Endothelial cell of umbilical vein (primary cell): ENCODE results near the gene MYL1. TPM values are rescaled to one million over a fixed set of nuclear protein-coding genes. Genes with fewer than 3 reads are reported as not detected.

ENCODE experiments used
- BruUV-seq: library from RNA; stranded (reverse); fragments of 400-500 nt; replicated peaks from 2 replicates; lab custom pipeline; 2021; lab: Mats Ljungman, UMichigan
- CTCF ChIA-PET: fragments of 300-600, 350-600 bp; sonication (Branson Sonifier 250); formaldehyde crosslinking; loops from one replicate; lab custom pipeline; 2021; ENCODE audit warnings: antibody characterized with exemption, inconsistent platforms; lab: Charles Lee
- POLR2A ChIA-PET: fragments of 300-600, 350-600 bp; sonication (Branson Sonifier 250); formaldehyde crosslinking; loops from one replicate; lab custom pipeline; 2021; ENCODE audit warnings: antibody characterized with exemption, inconsistent platforms; lab: Charles Lee
- DNase-seq: peaks from one replicate; pipeline ENCODE4 v3.0.0-alpha.2; 2011; ENCODE audit warnings: low read depth, low spot score
- FAIRE-seq: peaks from 2 replicates; lab custom pipeline; 2011; peaks lifted over from hg19 to GRCh38; lab: Jason Lieb, UNC
- H2AFZ ChIP-seq: 2 replicates; pipeline ENCODE4 v1.6.0; 2012; ENCODE audit warnings: low read depth, low read length, control low read depth, inconsistent platforms
- H3K27ac ChIP-seq: 2 replicates; pipeline ENCODE4 v1.5.1; 2011; ENCODE audit warnings: low read depth, mild to moderate bottlenecking, control low read depth, low read length, moderate library complexity; ENCODE audit not compliant: insufficient read depth
- H3K27me3 ChIP-seq, 2 experiments: 2 replicates each; pipeline versions ENCODE4 v1.6.0 to v1.6.1; 2011; ENCODE audit warnings: low read length in 2 of 2, mixed read lengths in 1 of 2; ENCODE audit not compliant: control insufficient read depth in 2 of 2, insufficient read depth in 2 of 2
- H3K36me3 ChIP-seq, 2 experiments: 2 replicates in 1 of 2; 3 replicates in 1 of 2; pipeline ENCODE4 v1.5.1; 2011; ENCODE audit warnings: low read length in 2 of 2, mild to moderate bottlenecking in 1 of 2, moderate library complexity in 1 of 2; ENCODE audit not compliant: control insufficient read depth in 2 of 2, insufficient read depth in 2 of 2; ENCODE audit errors: extremely low read depth in 1 of 2
- H3K4me1 ChIP-seq: 3 replicates; pipeline ENCODE4 v1.5.1; 2011; ENCODE audit warnings: mild to moderate bottlenecking, low read length; ENCODE audit not compliant: control insufficient read depth, insufficient read depth; ENCODE audit errors: extremely low read depth
- H3K4me2 ChIP-seq: 2 replicates; pipeline ENCODE4 v1.6.1; 2011; ENCODE audit warnings: low read length, control low read depth, mixed read lengths; ENCODE audit not compliant: insufficient read depth
- H3K4me3 ChIP-seq, 3 experiments: fragments of 200-600 bp in 1 of 3; sonication (generic), shearing (Covaris generic) in 1 of 3; replicated peaks in 1 of 3; 2 replicates each; pipeline ENCODE4 v1.5.1; 2011 to 2016; ENCODE audit warnings: control low read depth in 3 of 3, low read length in 3 of 3, mild to moderate bottlenecking in 2 of 3, inconsistent platforms in 1 of 3, low read depth in 1 of 3, moderate library complexity in 1 of 3; ENCODE audit not compliant: insufficient read depth in 1 of 3
- H3K79me2 ChIP-seq: 2 replicates; pipeline ENCODE4 v1.6.0; 2012; ENCODE audit warnings: low read length, inconsistent platforms; ENCODE audit not compliant: control insufficient read depth, insufficient read depth
- H3K9ac ChIP-seq: replicated peaks from 2 replicates; pipeline ENCODE3; 2011; ENCODE audit warnings: low read length, control low read depth; ENCODE audit not compliant: insufficient read depth; ENCODE audit errors: extremely low read depth
- H3K9me1 ChIP-seq: replicated peaks from 3 replicates; pipeline ENCODE4 v1.6.0; 2011; ENCODE audit warnings: mild to moderate bottlenecking, low read length; ENCODE audit not compliant: control insufficient read depth, insufficient read depth; ENCODE audit errors: extremely low read depth
- H3K9me3 ChIP-seq: replicated peaks from 2 replicates; pipeline ENCODE4 v1.5.1; 2012; ENCODE audit warnings: low read length, inconsistent platforms; ENCODE audit not compliant: control insufficient read depth, insufficient read depth
- H4K20me1 ChIP-seq: replicated peaks from 2 replicates; pipeline ENCODE3; 2011; ENCODE audit warnings: mild to moderate bottlenecking, low read length; ENCODE audit not compliant: control insufficient read depth, insufficient read depth; ENCODE audit errors: extremely low read depth
- CTCF ChIP-seq, 2 donors: IDR thresholded peaks; 1 replicate in 1 of 2; 2 replicates in 1 of 2; pipeline ENCODE4 v1.5.1; 2011; ENCODE audit warnings: low read length in 2 of 2, mild to moderate bottlenecking in 2 of 2, moderate library complexity in 2 of 2, control low read depth in 1 of 2, inconsistent platforms in 1 of 2, low read depth in 1 of 2; ENCODE audit not compliant: insufficient read depth in 1 of 2; ENCODE audit errors: extremely low read depth in 1 of 2
- EZH2 ChIP-seq: IDR thresholded peaks from 2 replicates; pipeline ENCODE4 v1.6.1; 2012; ENCODE audit warnings: borderline replicate concordance, low read depth, mild to moderate bottlenecking, moderate library complexity, low read length, inconsistent platforms; ENCODE audit not compliant: severe bottlenecking
- FOS ChIP-seq: IDR thresholded peaks from 2 replicates; pipeline ENCODE4 v1.6.1; 2011; ENCODE audit warnings: mild to moderate bottlenecking, low read length, moderate library complexity, borderline replicate concordance; ENCODE audit not compliant: insufficient read depth
- GATA2 ChIP-seq: IDR thresholded peaks from 2 replicates; pipeline ENCODE4 v1.7.0; 2011; ENCODE audit warnings: low read depth, mild to moderate bottlenecking, moderate library complexity, mixed read lengths, low read length; ENCODE audit not compliant: insufficient read length, insufficient read depth
- JUN ChIP-seq: IDR thresholded peaks from 2 replicates; pipeline ENCODE4 v1.6.1; 2011; ENCODE audit warnings: borderline replicate concordance, low read depth; ENCODE audit not compliant: insufficient read length, insufficient read depth
- MAX ChIP-seq: IDR thresholded peaks from 2 replicates; pipeline ENCODE4 v1.6.1; 2011; ENCODE audit not compliant: insufficient read depth, insufficient read length
- MYC ChIP-seq: IDR thresholded peaks from one replicate; pipeline ENCODE4 v1.6.1; 2011; ENCODE audit warnings: mild to moderate bottlenecking, low read depth, low read length
- POLR2A ChIP-seq: IDR thresholded peaks from 2 replicates; pipeline ENCODE4 v1.6.1; 2012; ENCODE audit warnings: low read depth, mild to moderate bottlenecking, control low read depth, low read length
- POLR2AphosphoS5 ChIP-seq: IDR thresholded peaks from 2 replicates; pipeline ENCODE4 v1.6.1; 2012; ENCODE audit warnings: low read depth, mild to moderate bottlenecking, control low read depth, low read length, moderate library complexity; ENCODE audit not compliant: insufficient read depth
- dilution Hi-C: fragments of 300-500 bp; cut with MboI; formaldehyde crosslinking; loops from one replicate; pipeline ENCODE4 v1.15.0; 2019; ENCODE audit warnings: low sequenced_read_pairs; ENCODE audit not compliant: extremely low pct_ligation_motif_present
- intact Hi-C: fragments of 100-400 bp; cut with micrococcal nuclease; formaldehyde crosslinking; loops from one replicate; pipeline ENCODE4 v1.10.0; 2022
- polyA plus RNA-seq, 4 experiments: library from polyadenylated mRNA; depleted of rRNA in 3 of 4; stranded (reverse) in 3 of 4; unstranded in 1 of 4; fragments of >200 nt; gene quantifications; 2 replicates each; pipeline versions ENCODE4 v1.2.1 to v1.2.3, GENCODE V29; 2011 to 2012; ENCODE audit warnings: missing spikeins in 1 of 4
- total RNA-seq: library from RNA; stranded (reverse); gene quantifications from 2 replicates; pipeline ENCODE4 v1.2.3, GENCODE V29; 2021

The MYL1 gene
- total and polyA plus RNA-seq, 2 donors (not counting 3 experiments of a cell fraction or from before 2014, with no cell fraction given): not detected

- dilution Hi-C loops: no loop called here
These were observed 46.7 kb downstream of the MYL1 start for GRCh38 chr2:210268281-210268680.

More at GRCh38 chr2:210268281-210268680, 46.7 kb downstream of the MYL1 start:
- H3K36me3 ChIP-seq: no peaks in the 10 kb centered on the region
- H2AFZ ChIP-seq: no peak overlapping the region
- no peaks in the 10 kb centered on the region for H3K79me2 ChIP-seq
- no peaks in the 10 kb centered on the region for H3K27me3 ChIP-seq
- H3K9me1 ChIP-seq: no peaks in the 10 kb centered on the region
- no peaks in the 10 kb centered on the region for H3K4me1 ChIP-seq
- H3K4me2 ChIP-seq: no peak overlapping the region
- POLR2A ChIA-PET: no interaction called here
- H3K9me3 ChIP-seq: no peaks in the 10 kb centered on the region
- no peak overlapping the region for H3K27ac ChIP-seq
- intact Hi-C loops: no loop called here
- no peak for DNase-seq
- H3K4me3 ChIP-seq: no peak overlapping the region
- CTCF ChIA-PET: no interaction called here
- no peak for TF ChIP-seq GATA2
- TF ChIP-seq MYC: no peak
- no peak for TF ChIP-seq POLR2A
- no peak for TF ChIP-seq FOS
- TF ChIP-seq MAX: no peak
- no peak for TF ChIP-seq JUN
- no peak for TF ChIP-seq EZH2
- no peak for TF ChIP-seq POLR2AphosphoS5
- no peak for TF ChIP-seq CTCF (IDR thresholded peaks at IDR 0.05; ENCODE audit: extremely low read depth in 1 of 2, insufficient read depth in 1 of 2, low read depth in 1 of 2, low read length in 2 of 2)
- FAIRE-seq: no peak
- BruUV-seq: no TSS peak
- no peak overlapping the region for H3K9ac ChIP-seq
- no peaks in the 10 kb centered on the region for H4K20me1 ChIP-seq
